ENCODE data around the gene UGGT1.

Gene UGGT1

GRCh38 chr2:128179461-128179755 lies 88.4 kb downstream of the UGGT1 start:
- no peak for TF ChIP-seq CTCF (conservative IDR thresholded peaks at IDR 0.05; ENCODE audit: low read depth, low read length)
- no peak overlapping the region for H3K4me3 ChIP-seq (ENCODE audit: low read length)
- no peak for DNase-seq (ENCODE audit: low read depth)

- DNase-seq (ENCODE audit: low read depth) = no peak
Observed at GRCh38 chr2:128180031-128180430, 89.0 kb downstream of the UGGT1 start.

GRCh38 chr2:128185576-128185975 lies 94.6 kb downstream of the UGGT1 start:
- no peak for TF ChIP-seq CTCF (conservative IDR thresholded peaks at IDR 0.05; ENCODE audit: low read depth, low read length)
- H3K4me3 ChIP-seq (ENCODE audit: low read length) = no peak overlapping the region
- no peak for DNase-seq (ENCODE audit: low read depth)

More at GRCh38 chr2:128180031-128180430, 89.0 kb downstream of the UGGT1 start:
- H3K4me3 ChIP-seq (ENCODE audit: low read length) = no peak overlapping the region
- no peak for TF ChIP-seq CTCF (conservative IDR thresholded peaks at IDR 0.05; ENCODE audit: low read depth, low read length)

GRCh38 chr2:128187032-128187654 lies 96.1 kb downstream of the UGGT1 start:
- peak; percentile 13 for DNase-seq (ENCODE audit: low read depth)
- no peak for TF ChIP-seq CTCF (conservative IDR thresholded peaks at IDR 0.05; ENCODE audit: low read depth, low read length)
- H3K4me3 ChIP-seq (ENCODE audit: low read length) = no peak overlapping the region

- TF ChIP-seq CTCF (conservative IDR thresholded peaks at IDR 0.05; ENCODE audit: low read depth, low read length) = no peak
- no peak for DNase-seq (ENCODE audit: low read depth)
Observed at GRCh38 chr2:128195435-128195984, 104.5 kb downstream of the UGGT1 start.

GRCh38 chr2:128196026-128196425 lies 105.0 kb downstream of the UGGT1 start:
- no peak overlapping the region for H3K4me3 ChIP-seq (ENCODE audit: low read length)
- TF ChIP-seq CTCF (conservative IDR thresholded peaks at IDR 0.05; ENCODE audit: low read depth, low read length) = no peak
- no peak for DNase-seq (ENCODE audit: low read depth)

More at GRCh38 chr2:128195435-128195984, 104.5 kb downstream of the UGGT1 start:
- H3K4me3 ChIP-seq (ENCODE audit: low read length) = no peak overlapping the region

GRCh38 chr2:128196471-128196931 lies 105.5 kb downstream of the UGGT1 start:
- DNase-seq (ENCODE audit: low read depth) = no peak
- TF ChIP-seq CTCF (conservative IDR thresholded peaks at IDR 0.05; ENCODE audit: low read depth, low read length) = no peak
- H3K4me3 ChIP-seq (ENCODE audit: low read length) = no peak overlapping the region

Data from retinal pigment epithelial cell (primary cell).